ENCODE results near the gene AMN.

Gene AMN

DNA sequence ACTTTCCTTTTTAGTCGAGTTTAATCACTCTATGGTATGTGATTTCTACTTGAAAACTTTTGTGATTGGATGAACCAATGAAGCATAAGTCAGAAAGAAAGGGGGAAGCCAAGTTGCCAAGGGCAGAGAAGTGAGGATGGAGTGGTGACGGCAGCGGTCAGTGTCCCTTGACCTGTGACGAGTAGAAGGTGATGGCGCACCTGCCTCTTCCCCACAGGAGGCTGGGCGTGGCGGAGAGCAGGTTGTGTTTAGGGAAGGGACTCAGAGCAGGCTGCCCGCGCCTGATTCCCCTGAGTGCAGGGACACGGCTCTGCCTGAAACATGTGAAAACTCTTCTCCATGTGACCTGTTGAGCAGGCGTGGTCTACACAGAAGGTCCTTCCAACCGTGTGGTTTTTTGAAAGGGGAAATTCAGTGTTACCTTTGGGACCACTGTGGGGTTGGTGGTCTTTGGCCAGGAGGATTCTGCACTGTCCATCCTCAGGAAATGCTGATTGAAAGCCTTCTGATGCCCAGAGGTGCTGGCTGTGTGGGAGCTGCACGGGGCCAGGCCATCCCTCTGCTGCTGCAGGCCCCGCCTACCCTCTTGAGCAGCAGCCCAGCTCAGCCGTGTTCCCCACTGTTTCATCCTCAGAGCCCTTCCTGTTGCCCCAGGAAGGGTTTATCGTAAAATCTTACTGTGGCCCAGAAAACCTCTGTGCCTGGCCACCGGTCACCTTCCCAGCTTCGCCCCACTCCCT is 23.5 kb upstream of the AMN start:
- DNase-seq (ENCODE audit: low read depth in 2 of 2), result no peak

DNA sequence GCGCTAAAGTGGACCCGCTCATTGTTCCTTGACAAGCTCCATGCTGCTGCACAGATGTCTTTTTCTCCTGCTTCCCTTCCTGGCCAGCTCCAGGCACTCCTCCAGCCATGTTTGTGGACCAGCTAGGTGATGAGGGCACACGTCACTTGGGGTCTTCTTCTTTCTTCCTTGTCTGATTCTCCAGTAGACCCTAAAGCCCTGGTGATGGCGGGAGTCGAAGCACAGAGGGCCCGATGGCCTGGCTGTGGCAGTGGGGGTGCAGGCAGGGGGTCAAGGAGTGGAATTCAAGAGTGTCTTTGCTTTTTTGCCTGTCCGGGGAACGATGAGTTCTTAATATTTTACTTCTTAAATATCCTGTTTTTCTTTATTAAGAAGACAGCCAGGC is 23.0 kb upstream of the AMN start:
- no peak for DNase-seq (ENCODE audit: low read depth in 2 of 2)

- no peak for DNase-seq (ENCODE audit: low read depth in 2 of 2)
These were observed 21.6 kb upstream of the AMN start for GRCh38 chr14:102900631-102901571.

DNA sequence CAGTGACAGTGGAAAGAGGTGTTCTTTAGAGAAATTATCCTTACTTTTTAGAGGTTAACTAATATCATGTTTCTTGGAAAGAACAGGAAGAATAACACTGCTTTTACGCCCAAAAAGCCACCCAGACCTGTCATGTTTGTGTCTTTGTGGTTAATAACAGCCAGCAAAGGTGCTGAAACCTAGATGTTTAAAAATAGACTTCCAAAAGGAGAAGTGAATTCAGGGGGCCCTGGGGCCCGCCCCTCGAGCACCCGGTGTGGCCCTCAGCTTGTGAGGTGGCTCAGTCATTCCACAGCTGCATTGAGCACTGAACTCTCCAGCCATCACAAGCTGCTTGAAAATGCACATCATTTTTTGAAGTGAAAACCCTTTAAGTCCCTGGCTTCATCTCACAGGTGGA is 20.8 kb upstream of the AMN start:
- no peak for DNase-seq (ENCODE audit: low read depth in 2 of 2)

GRCh38 chr14:102902086-102902485 is 20.4 kb upstream of the AMN start:
- DNase-seq (ENCODE audit: low read depth in 2 of 2), result no peak

DNA sequence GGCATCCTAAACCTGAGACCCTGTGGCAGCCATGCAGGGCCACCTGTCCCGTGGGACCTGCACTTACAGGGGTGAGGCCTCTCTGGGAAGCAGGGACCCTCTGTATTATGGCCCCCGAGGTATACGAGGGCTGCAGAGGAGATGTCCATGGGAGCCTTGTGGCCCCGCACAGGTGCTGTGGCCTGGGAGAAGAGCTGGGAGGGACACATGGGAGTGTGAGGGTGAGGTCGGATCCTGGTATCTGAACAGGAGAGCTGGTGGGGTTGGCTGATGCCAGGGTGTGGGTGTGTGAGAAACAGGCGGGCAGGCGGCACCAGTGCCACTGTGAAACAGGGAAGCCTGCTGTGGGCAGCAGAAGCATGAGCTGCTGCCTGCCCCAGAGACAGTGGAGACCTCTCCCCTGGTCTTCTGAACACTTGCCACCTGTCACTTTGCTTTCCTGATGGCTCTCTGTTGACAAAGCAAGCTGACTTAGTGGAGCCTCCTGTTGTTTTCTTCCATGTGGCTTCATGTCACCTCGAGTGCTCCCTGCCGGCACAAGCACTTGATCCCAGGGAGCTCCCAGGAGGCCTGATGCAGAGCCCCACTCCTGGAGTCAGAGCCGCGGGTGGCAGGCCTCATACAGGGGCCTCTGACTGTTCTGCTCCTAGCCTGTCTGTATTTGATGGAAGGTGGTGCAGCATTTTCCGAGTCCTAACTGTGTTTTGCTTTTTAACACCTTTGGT is 19.8 kb upstream of the AMN start:
- no peak for DNase-seq (ENCODE audit: low read depth in 2 of 2)

GRCh38 chr14:102903248-102903888 is 19.1 kb upstream of the AMN start:
- no peak for DNase-seq (ENCODE audit: low read depth in 2 of 2)

DNA sequence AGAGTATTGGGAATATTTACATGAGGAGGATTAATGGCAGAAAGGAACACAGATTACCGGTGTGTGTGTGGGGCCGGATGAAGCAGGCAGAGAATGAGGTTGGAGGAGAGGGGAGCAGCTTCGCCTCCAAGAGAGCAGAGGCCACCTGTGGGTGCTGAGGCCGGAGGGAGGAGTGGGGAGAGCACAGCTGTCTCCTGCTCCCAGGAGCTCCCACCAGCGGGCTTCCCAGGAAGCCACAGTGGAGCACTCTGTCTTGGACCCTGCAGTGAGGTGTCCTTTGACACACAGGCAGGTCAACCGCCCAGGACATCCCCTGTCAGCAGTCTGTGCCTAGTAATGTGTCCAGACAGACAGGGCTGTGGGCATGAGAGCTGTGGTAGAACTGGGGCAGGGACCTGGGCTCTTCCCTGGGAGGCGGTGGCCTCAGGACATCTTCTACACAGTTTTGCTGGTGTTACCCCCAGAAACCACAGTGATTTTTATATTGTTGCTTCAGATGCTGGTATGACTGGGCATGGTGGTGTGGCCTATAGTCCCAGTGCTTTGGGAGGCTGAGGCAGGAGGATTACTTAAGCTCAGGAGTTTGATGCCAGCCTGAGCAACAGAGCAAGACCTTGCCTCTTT is 18.5 kb upstream of the AMN start:
- no peak for DNase-seq (ENCODE audit: low read depth in 2 of 2)

DNA sequence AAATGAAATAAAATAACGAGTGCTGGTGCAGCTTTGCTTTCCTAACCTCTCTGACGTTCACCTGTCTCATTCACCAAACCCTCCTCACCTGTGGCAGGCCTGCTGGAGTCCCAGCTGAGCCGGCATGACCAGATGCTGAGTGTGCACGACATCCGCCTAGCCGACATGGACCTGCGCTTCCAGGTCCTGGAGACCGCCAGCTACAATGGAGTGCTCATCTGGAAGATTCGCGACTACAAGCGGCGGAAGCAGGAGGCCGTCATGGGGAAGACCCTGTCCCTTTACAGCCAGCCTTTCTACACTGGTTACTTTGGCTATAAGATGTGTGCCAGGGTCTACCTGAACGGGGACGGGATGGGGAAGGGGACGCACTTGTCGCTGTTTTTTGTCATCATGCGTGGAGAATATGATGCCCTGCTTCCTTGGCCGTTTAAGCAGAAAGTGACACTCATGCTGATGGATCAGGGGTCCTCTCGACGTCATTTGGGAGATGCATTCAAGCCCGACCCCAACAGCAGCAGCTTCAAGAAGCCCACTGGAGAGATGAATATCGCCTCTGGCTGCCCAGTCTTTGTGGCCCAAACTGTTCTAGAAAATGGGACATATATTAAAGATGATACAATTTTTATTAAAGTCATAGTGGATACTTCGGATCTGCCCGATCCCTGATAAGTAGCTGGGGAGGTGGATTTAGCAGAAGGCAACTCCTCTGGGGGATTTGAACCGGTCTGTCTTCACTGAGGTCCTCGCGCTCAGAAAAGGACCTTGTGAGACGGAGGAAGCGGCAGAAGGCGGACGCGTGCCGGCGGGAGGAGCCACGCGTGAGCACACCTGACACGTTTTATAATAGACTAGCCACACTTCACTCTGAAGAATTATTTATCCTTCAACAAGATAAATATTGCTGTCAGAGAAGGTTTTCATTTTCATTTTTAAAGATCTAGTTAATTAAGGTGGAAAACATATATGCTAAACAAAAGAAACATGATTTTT is 17.1 kb upstream of the AMN start:
- DNase-seq (ENCODE audit: low read depth in 2 of 2), result no peak

DNA sequence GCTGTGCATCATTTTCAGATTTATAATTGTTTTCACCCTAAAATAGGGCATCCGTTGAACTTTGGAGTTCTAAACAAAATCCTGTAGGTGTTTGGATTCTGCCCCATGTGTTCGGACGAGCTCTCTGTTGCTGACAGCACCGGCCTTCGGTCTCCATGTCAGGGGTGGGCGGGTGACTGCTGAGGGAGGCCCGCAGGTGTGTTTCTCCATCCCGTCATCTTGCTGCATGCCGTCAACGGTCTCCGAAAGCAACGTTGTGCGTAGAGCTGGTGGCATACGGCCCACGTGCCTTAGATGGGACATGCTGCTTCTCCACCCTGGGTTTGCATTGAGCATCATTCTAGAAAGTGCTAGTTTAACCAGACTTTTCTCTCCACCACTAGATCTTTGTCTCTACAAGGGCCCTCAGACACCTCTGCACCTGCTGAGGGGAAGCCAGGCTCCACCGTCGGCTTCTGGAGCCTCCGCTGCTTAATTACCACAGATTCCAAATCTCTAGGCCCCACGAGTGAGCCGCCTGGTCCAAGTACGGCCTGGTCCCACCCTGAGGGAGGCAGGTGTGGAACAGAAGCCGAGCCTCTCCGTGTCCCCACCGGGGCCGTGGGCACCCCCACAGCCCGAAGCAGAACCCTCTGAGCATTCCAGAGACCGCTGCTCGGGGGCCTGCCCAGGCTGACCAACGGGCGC is 15.7 kb upstream of the AMN start:
- no peak for DNase-seq (ENCODE audit: low read depth in 2 of 2)

DNA sequence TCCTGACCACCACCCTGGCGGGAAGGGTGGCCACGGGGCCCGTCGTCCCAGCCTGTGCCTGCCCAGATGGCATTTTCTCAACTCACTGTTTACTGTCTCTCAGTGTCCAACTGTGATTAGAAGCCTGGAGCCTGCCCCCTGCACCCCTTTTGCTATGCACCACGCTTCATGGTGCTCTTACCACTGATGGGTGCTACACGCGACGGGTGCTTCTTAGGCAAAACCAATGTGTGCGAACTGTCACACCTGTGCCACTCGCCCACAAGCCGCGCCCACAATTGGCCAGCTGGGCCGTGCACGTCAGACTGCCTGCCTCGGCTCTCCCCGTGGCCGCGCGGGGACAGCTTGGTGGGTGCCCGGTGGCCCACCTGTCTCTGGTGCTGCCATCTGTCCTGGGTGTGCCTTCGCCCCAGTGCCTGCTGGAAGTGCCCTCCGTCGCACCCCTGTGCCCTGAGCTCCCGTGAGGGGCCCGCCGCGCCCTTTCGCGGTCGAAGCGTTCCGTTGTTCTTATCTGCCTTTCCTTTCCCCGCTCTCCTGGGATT is 15.1 kb upstream of the AMN start:
- no peak for DNase-seq (ENCODE audit: low read depth in 2 of 2)

- no peak for DNase-seq (ENCODE audit: low read depth in 2 of 2)
These were observed 14.3 kb upstream of the AMN start for GRCh38 chr14:102907980-102908730.

GRCh38 chr14:102908766-102909455 is 13.6 kb upstream of the AMN start:
- no peak for DNase-seq (ENCODE audit: low read depth in 2 of 2)

DNA sequence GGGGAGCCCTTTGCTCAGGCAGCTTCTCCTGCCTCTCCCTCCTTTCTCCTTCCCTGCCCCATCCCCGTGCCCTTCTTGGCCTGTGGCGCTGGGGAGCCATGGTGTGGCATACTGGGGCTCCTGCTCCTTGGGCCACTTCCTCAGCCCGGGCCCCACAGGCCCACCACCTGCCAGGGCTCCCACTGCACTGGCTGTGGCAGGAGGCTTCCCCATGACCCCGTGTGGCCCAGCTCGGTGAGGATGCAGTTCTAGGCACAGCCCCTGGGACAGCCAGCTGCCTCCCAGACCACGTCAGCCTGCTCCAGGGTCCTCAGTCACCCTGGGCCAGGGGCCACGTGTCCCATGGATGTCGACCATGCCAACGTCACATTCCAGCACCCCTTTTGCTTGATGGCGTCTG is 13.0 kb upstream of the AMN start:
- DNase-seq (ENCODE audit: low read depth in 2 of 2), result no peak

DNA sequence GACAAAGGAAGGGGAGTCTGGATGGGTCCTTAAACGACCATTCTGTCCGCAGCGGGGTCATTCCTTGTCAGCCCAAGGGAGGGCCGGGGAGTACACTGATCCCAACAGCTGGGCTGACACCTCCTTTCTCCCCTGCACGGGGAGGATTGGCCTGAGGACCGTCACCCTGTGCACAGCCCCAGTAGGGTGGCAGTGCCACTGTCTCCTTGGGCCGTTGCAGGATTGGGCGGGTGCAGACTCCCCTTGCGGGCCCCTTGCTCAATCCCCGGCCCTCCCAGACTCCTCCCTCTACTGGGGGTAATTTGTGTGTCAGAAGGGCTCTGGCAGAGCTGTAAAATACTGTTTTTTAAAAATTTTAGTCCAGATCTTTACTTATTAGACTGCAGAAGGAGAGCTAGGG is 12.6 kb upstream of the AMN start:
- DNase-seq (ENCODE audit: low read depth in 2 of 2), result no peak

DNA sequence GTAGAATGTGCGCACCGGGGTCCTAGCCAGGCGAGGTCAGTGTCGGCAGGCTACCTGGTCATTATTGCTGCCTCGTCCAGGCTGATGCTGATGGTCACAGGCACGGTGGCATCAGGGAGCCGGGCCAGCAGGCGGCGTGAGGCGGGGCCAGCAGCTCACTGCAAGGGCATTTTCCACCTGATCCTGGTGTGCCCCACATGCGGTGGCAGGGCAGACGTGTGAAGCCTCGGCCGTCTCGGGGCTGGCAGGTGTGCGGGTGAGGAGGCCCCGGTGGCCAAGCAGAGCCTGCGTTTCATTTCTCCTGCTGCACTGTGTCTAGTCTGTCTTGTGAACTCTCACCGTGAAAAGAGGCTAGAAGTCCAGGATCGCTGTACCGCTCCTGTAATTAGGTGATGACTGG is 12.0 kb upstream of the AMN start:
- no peak for DNase-seq (ENCODE audit: low read depth in 2 of 2)

- no peak for DNase-seq (ENCODE audit: low read depth in 2 of 2)
These were observed 10.9 kb upstream of the AMN start for GRCh38 chr14:102911541-102911951.
